ENCODE measurements around the gene BLCAP. TPM values are rescaled to one million over a fixed set of nuclear protein-coding genes. Genes with fewer than 3 reads are reported as not detected.

The BLCAP gene
- total and polyA plus RNA-seq, 4 donors, result 53.3 to 81.5 (median 55.2) TPM

GRCh38 chr20:37510226-37510625, 17.4 kb downstream of the BLCAP start:
- H3K9ac ChIP-seq (ENCODE audit: insufficient read depth in 1 of 2, low read length in 2 of 2), result no peak overlapping the region
- WGBS, 2 donors, result 93 to 97% methylated on average over 5 of the region's 5 CpGs
- no peak overlapping the region for H3K4me3 ChIP-seq
- ATAC-seq (ENCODE audit: insufficient read depth, low FRiP score) (no peak), DNase-seq (no peak)
- peaks cover 5 to 31% (median 15%) of the 10 kb centered on the region in 4 donors for H3K36me3 ChIP-seq (ENCODE audit: control insufficient read depth in 4 of 4, insufficient read depth in 4 of 4, low read length in 4 of 4)
- H3K9me3 ChIP-seq (ENCODE audit: control insufficient read depth in 4 of 4, insufficient read depth in 3 of 4, low read length in 3 of 4), result no peaks in the 10 kb centered on the region
- H3K27me3 ChIP-seq (ENCODE audit: control insufficient read depth in 3 of 3, insufficient read depth in 3 of 3, low read length in 2 of 3), result no peaks in the 10 kb centered on the region
- H3K27ac ChIP-seq (ENCODE audit: low read depth in 1 of 2, low read length in 1 of 2), result no peak overlapping the region
- no peak for TF ChIP-seq CTCF (IDR thresholded peaks at IDR 0.05; ENCODE audit: control extremely low read depth, extremely low read depth)
- H3K4me1 ChIP-seq (ENCODE audit: control insufficient read depth in 5 of 5, insufficient read depth in 5 of 5, low read length in 5 of 5), result peaks cover 0 to 8% (median 0%) of the 10 kb centered on the region in 5 donors

DNA sequence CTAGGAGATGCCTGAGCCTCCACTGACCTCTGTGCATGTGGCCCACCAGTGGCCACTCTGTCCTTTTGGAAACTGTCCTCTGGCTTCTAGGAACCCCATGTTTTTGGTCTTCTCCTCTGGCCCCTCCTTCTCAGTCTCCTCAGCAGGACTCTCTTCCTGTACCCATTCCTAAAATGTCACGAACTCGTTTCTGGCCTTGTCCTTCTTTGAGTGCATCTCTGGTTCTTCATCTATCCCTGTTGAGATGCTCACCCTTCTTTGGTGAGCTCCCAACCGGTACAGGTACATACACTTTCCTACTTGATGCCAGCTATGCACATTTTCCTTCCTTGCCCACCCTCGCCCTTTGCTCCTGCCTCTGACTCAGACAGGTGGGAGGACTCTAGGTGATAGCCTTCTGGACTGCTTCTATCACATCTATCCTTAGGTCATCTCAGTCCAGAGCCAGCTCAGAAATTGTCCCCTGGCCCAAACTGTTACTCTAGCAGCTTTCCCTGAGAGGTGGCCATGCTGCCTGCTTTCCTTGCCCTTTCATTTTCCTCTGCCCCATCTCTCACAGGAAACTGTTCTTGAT, 21.4 kb downstream of the BLCAP start:
- Histone ChIP-seq H3K27ac (ENCODE audit: low read depth in 1 of 2, low read length in 1 of 2) (no peak overlapping the region), H3K27me3 (ENCODE audit: control insufficient read depth in 3 of 3, insufficient read depth in 3 of 3, low read length in 2 of 3) (no peaks in the 10 kb centered on the region), H3K4me1 (ENCODE audit: control insufficient read depth in 5 of 5, insufficient read depth in 5 of 5, low read length in 5 of 5) (no peaks in the 10 kb centered on the region), H3K36me3 (ENCODE audit: control insufficient read depth in 4 of 4, insufficient read depth in 4 of 4, low read length in 4 of 4) (peaks cover 0 to 9% (median 6%) of the 10 kb centered on the region in 4 donors), H3K9me3 (ENCODE audit: control insufficient read depth in 4 of 4, insufficient read depth in 3 of 4, low read length in 3 of 4) (no peaks in the 10 kb centered on the region), H3K4me3 (no peak overlapping the region), H3K9ac (ENCODE audit: insufficient read depth in 1 of 2, low read length in 2 of 2) (no peak overlapping the region)
- 80 to 91% methylated on average over 4 of the region's 4 CpGs for WGBS, 2 donors
- no peak for TF ChIP-seq CTCF (IDR thresholded peaks at IDR 0.05; ENCODE audit: control extremely low read depth, extremely low read depth)
- no peak for DNase-seq
- no peak for ATAC-seq (ENCODE audit: insufficient read depth, low FRiP score)

- Histone ChIP-seq H3K36me3 (ENCODE audit: control insufficient read depth in 4 of 4, insufficient read depth in 4 of 4, low read length in 4 of 4) (peaks cover 0 to 6% (median 2%) of the 10 kb centered on the region in 4 donors), H3K27me3 (ENCODE audit: control insufficient read depth in 3 of 3, insufficient read depth in 3 of 3, low read length in 2 of 3) (no peaks in the 10 kb centered on the region), H3K27ac (ENCODE audit: low read depth in 1 of 2, low read length in 1 of 2) (no peak overlapping the region), H3K9ac (ENCODE audit: insufficient read depth in 1 of 2, low read length in 2 of 2) (no peak overlapping the region), H3K9me3 (ENCODE audit: control insufficient read depth in 4 of 4, insufficient read depth in 3 of 4, low read length in 3 of 4) (no peaks in the 10 kb centered on the region), H3K4me3 (no peak overlapping the region), H3K4me1 (ENCODE audit: control insufficient read depth in 5 of 5, insufficient read depth in 5 of 5, low read length in 5 of 5) (no peaks in the 10 kb centered on the region)
- DNase-seq (no peak), ATAC-seq (ENCODE audit: insufficient read depth, low FRiP score) (no peak)
- TF ChIP-seq CTCF (IDR thresholded peaks at IDR 0.05; ENCODE audit: control extremely low read depth, extremely low read depth), result no peak
- WGBS, 2 donors, result 86 to 91% methylated on average over 7 of the region's 7 CpGs
Observed at GRCh38 chr20:37505263-37506151, 22.2 kb downstream of the BLCAP start.
